HCT116 (cell line): ENCODE results near the gene AGAP6. TPM values are rescaled to one million over a fixed set of nuclear protein-coding genes. Genes with fewer than 3 reads are reported as not detected.
A peak's percentile ranks its signal among the peaks of the same experiment; 100 is the strongest.
"Not testable (repeated sequence)": the region's sequence is repeated elsewhere in the genome, so short reads cannot be mapped to it uniquely, and the experiment has no call there.

Source experiments
- ATAC-seq: fragments of 200-7000 bp; cut with Tn5 transposase; 2 replicates; pipeline ENCODE4 v1.9.1; 2020; ENCODE audit warnings: mild to moderate bottlenecking, moderate library complexity
- BruUV-seq: library from RNA; stranded (reverse); fragments of 400-500 nt; replicated peaks from 2 replicates; lab custom pipeline; 2021; lab: Mats Ljungman, UMichigan
- CTCF ChIA-PET: fragments of 300-600 bp; sonication (Branson Sonifier 250); formaldehyde crosslinking; loops from one replicate; lab custom pipeline; 2021; ENCODE audit warnings: antibody characterized with exemption; lab: Charles Lee
- POLR2A ChIA-PET: fragments of 300-600, 350-600 bp; sonication (Branson Sonifier 250); formaldehyde crosslinking; loops from one replicate; lab custom pipeline; 2021; ENCODE audit warnings: antibody characterized with exemption; lab: Charles Lee
- RAD21 ChIA-PET, 2 experiments: fragments of 300-600 bp; sonication (Branson Sonifier 250); formaldehyde crosslinking; loops; one replicate each; lab custom pipeline; 2023; ENCODE audit warnings: low total read pairs in 2 of 2; ENCODE audit not compliant: uncharacterized antibody in 2 of 2, unreplicated experiment in 2 of 2, low non-redundant PET in 1 of 2; lab: Charles Lee
- DNase-seq: peaks from one replicate; pipeline ENCODE4 v3.0.0-alpha.2; 2010; ENCODE audit warnings: low read depth, low spot score
- H2AFZ ChIP-seq: fragments of 200-600 bp; shearing (Covaris generic), sonication (generic); 2 replicates; pipeline ENCODE4 v1.6.1; 2017; ENCODE audit warnings: low read depth, mixed run types, mixed read lengths, antibody characterized with exemption, low read length; ENCODE audit not compliant: poor library complexity, severe bottlenecking
- H3K27ac ChIP-seq: 2 replicates; pipeline ENCODE4 v1.5.1; 2012; ENCODE audit warnings: low read depth, low read length
- H3K27me3 ChIP-seq: fragments of 200-600 bp; sonication (generic); 2 replicates; pipeline ENCODE4 v1.6.1; 2016; ENCODE audit warnings: mixed run types, low read length, mixed read lengths; ENCODE audit not compliant: insufficient read depth
- H3K36me3 ChIP-seq, 2 experiments: fragments of 200-500 bp in 1 of 2; fragments of 200-600 bp in 1 of 2; sonication (Bioruptor generic) in 1 of 2; sonication (generic) in 1 of 2; 2 replicates each; pipeline versions ENCODE4 v1.5.1 to v1.6.1; 2014 to 2016; ENCODE audit warnings: low read length in 2 of 2, inconsistent platforms in 1 of 2, mixed read lengths in 1 of 2, mixed run types in 1 of 2; ENCODE audit not compliant: insufficient read depth in 2 of 2, control insufficient read depth in 1 of 2
- H3K4me1 ChIP-seq, 2 experiments: fragments of 200-600 bp in 1 of 2; sonication (generic) in 1 of 2; 2 replicates each; pipeline versions ENCODE4 v1.5.1 to v1.6.1; 2012 to 2017; ENCODE audit warnings: low read length in 2 of 2, inconsistent platforms in 1 of 2, mild to moderate bottlenecking in 1 of 2, mixed read lengths in 1 of 2, mixed run types in 1 of 2, moderate library complexity in 1 of 2; ENCODE audit not compliant: insufficient read depth in 2 of 2, control insufficient read depth in 1 of 2
- H3K4me2 ChIP-seq: fragments of 200-600 bp; sonication (generic); 2 replicates; pipeline ENCODE4 v1.6.1; 2017; ENCODE audit warnings: mixed run types, low read length, mixed read lengths
- H3K4me3 ChIP-seq, 2 experiments: fragments of 200-600 bp in 1 of 2; sonication (generic) in 1 of 2; replicated peaks in 1 of 2; 2 replicates each; pipeline ENCODE4 v1.5.1; 2011 to 2016; ENCODE audit warnings: low read length in 2 of 2, control low read depth in 1 of 2, low read depth in 1 of 2, mild to moderate bottlenecking in 1 of 2, mixed read lengths in 1 of 2, mixed run types in 1 of 2
- H3K79me2 ChIP-seq: fragments of 200-600 bp; sonication (generic); 2 replicates; pipeline ENCODE4 v1.6.1; 2017; ENCODE audit warnings: mild to moderate bottlenecking, mixed run types, low read length, moderate library complexity, mixed read lengths; ENCODE audit not compliant: insufficient read depth
- H3K9ac ChIP-seq: fragments of 200-600 bp; sonication (generic); 2 replicates; pipeline ENCODE4 v1.6.1; 2016; ENCODE audit warnings: low read length, mixed read lengths
- H3K9me2 ChIP-seq: fragments of 200-600 bp; sonication (generic), shearing (Covaris generic); 2 replicates; pipeline ENCODE4 v1.6.1; 2017; ENCODE audit warnings: mixed run types, mild to moderate bottlenecking, moderate library complexity; ENCODE audit not compliant: insufficient read depth
- H3K9me3 ChIP-seq, 2 experiments: fragments of 200-500 bp in 1 of 2; fragments of 200-600 bp in 1 of 2; sonication (Bioruptor generic) in 1 of 2; sonication (generic) in 1 of 2; 2 replicates each; pipeline ENCODE4 v1.6.1; 2014 to 2017; ENCODE audit warnings: low read length in 2 of 2, mixed read lengths in 2 of 2, inconsistent platforms in 1 of 2, low read depth in 1 of 2, mild to moderate bottlenecking in 1 of 2, mixed run types in 1 of 2, moderate library complexity in 1 of 2; ENCODE audit not compliant: control insufficient read depth in 1 of 2, insufficient read depth in 1 of 2
- H4K20me1 ChIP-seq: fragments of 200-600 bp; sonication (generic), shearing (Covaris generic); 2 replicates; pipeline ENCODE4 v1.6.1; 2017; ENCODE audit warnings: mixed run types, mild to moderate bottlenecking, moderate library complexity; ENCODE audit not compliant: insufficient read depth
- intact Hi-C: fragments of 100-400 bp; cut with micrococcal nuclease; formaldehyde crosslinking; loops from 2 replicates; pipeline ENCODE4 v1.10.0; 2022
- total RNA-seq: library from RNA; stranded (reverse); gene quantifications from one replicate; pipeline ENCODE4 v1.2.1, GENCODE V29; 2021; ENCODE audit not compliant: unreplicated experiment

The AGAP6 gene
- total RNA-seq, 1 experiment from 2014 or later: 13.1 TPM

DNA sequence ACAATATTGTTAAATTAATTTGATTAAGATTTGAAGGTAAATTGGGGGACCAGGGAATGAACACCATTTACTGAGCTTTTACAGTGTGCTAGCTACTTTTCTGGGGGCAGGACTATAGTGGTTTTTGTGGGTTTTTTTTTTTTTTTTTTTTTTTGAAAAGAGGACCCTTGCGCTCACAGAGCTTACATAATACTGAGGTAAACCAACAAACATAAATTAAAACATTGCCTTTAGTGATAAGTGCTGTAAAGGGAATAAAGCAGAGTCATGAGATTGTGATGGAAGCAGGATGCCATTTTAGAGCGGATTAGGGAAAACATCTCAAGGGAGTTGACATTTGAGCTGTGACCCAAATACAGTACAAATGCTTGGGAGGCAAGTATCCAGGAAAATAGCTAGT lies 44.6 kb upstream of the AGAP6 start:
- H3K9me3 ChIP-seq, H3K36me3 ChIP-seq, RAD21 ChIA-PET, ATAC-seq, H4K20me1 ChIP-seq, H2AFZ ChIP-seq, BruUV-seq, H3K4me3 ChIP-seq, CTCF ChIA-PET, H3K9ac ChIP-seq, intact Hi-C loops, H3K9me2 ChIP-seq, H3K27ac ChIP-seq, H3K27me3 ChIP-seq, H3K4me1 ChIP-seq, POLR2A ChIA-PET, DNase-seq: not testable (repeated sequence)
- Histone ChIP-seq H3K4me2 (0 out of 2 replicates have a peak overlapping the region, but pooled peaks have one; percentile 87), H3K79me2 (peaks cover 67% of the 10 kb centered on the region)

DNA sequence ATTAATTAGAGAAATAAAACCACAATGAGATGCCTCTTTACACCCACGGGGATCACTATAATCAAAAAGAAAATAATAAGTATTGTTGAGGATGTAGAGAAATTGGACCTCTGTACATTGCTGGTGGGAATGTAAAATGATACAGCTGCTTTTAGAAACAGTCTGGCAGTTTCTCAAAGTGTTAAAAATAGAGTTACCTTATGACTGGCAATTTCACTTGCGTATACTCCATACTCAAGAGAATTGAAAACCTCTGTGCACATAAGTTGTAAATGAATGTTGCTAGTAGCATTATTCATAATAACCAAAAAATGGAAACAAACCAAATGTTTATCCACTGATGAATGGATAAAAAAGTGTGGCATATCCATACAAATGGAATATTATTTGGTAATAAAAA lies 40.1 kb upstream of the AGAP6 start:
- ATAC-seq, H3K9me3 ChIP-seq, intact Hi-C loops, H3K27me3 ChIP-seq, H3K4me1 ChIP-seq, H3K4me3 ChIP-seq, H4K20me1 ChIP-seq, H3K4me2 ChIP-seq, BruUV-seq, POLR2A ChIA-PET, H3K27ac ChIP-seq, H3K9ac ChIP-seq, H2AFZ ChIP-seq, RAD21 ChIA-PET, H3K36me3 ChIP-seq, CTCF ChIA-PET, H3K9me2 ChIP-seq, DNase-seq: not testable (repeated sequence)
- peaks cover 64% of the 10 kb centered on the region for H3K79me2 ChIP-seq

- H3K9me2 ChIP-seq, POLR2A ChIA-PET, H2AFZ ChIP-seq, H4K20me1 ChIP-seq, CTCF ChIA-PET, H3K4me3 ChIP-seq, ATAC-seq, RAD21 ChIA-PET, H3K27ac ChIP-seq, H3K27me3 ChIP-seq, intact Hi-C loops, H3K9me3 ChIP-seq, H3K4me2 ChIP-seq, H3K4me1 ChIP-seq, BruUV-seq, DNase-seq, H3K9ac ChIP-seq, H3K36me3 ChIP-seq: not testable (repeated sequence)
- H3K79me2 ChIP-seq: peaks cover 61% of the 10 kb centered on the region
Measured at GRCh38 chr10:49948737-49949136, 39.5 kb upstream of the AGAP6 start.

DNA sequence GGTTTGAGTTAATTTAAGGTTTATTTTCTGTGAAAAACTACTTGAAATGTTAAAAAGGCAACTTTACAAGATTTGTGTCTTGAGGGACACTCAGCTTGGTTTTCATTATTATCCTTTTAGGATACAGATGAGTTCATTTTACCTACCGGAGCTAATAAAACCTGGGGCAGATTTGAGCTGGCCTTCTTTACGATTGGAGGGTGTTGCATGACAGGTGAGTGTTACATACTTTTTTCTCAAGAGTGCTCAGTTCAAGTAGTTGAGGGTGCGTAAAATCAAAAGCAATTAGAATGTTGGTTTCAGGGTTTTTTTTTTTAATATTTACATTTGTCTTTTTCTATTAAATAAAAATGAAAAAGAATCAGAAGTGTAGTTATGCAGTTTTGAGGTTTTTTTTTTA lies 36.2 kb upstream of the AGAP6 start:
- H3K36me3 ChIP-seq, RAD21 ChIA-PET, H3K9me2 ChIP-seq, ATAC-seq, H4K20me1 ChIP-seq, H3K27me3 ChIP-seq, H3K4me2 ChIP-seq, POLR2A ChIA-PET, intact Hi-C loops, H2AFZ ChIP-seq, BruUV-seq, H3K4me3 ChIP-seq, H3K9me3 ChIP-seq, H3K27ac ChIP-seq, CTCF ChIA-PET, H3K4me1 ChIP-seq, H3K9ac ChIP-seq, DNase-seq: not testable (repeated sequence)
- peaks cover 58% of the 10 kb centered on the region for H3K79me2 ChIP-seq
